ENCODE results near the gene CCDC187. TPM values are rescaled to one million over a fixed set of nuclear protein-coding genes. Genes with fewer than 3 reads are reported as not detected.

The CCDC187 gene
- total RNA-seq, 1 experiment from 2014 or later = not detected

DNA sequence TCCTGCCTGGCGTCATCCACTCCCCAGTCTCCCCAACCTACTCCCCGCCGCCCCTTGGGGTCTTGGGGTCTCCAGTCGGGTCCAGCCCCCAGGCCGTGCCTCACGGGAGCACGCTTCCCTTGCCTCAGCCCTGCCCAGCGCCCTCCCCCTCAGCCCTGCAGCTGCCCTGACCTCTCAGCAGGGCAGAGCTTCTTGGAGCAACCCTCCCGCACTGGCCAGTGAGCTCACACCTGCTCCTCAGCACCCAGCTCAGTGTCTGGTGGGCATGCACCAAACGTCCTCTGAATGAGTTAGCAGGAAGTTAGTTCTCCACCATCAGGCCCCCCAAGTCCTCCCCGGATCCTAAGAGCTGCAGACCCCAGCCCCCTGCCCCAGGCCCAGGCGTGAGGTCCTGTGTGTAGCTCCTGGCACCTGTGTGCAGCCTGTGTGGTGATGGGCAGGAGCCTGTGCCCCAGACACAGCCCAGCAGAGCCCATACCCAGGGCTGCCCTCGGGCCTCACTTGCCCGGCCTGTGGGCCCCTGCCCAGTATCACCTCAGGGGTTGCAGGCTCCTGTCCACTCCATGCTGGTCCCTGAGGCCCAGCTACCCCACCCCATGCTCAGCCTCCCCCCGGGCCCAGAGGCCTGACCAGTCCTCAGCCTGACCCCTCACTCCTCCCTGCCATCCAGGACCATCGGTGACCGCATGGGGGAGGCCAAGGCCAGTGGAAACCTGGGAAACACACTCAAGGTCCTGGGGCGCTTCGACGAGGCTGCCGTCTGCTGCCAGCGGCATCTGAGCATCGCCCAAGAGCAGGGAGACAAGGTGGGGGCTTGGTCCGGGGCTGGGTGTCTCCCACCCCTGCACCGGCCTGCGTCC lies 31.6 kb upstream of the CCDC187 start:
- H3K36me3 ChIP-seq = peaks cover 89% of the 10 kb centered on the region
- no peak overlapping the region; the same call in none of the 2 replicates for H3K27ac ChIP-seq
- H3K9me3 ChIP-seq (replicated peaks) = no peaks in the 10 kb centered on the region

DNA sequence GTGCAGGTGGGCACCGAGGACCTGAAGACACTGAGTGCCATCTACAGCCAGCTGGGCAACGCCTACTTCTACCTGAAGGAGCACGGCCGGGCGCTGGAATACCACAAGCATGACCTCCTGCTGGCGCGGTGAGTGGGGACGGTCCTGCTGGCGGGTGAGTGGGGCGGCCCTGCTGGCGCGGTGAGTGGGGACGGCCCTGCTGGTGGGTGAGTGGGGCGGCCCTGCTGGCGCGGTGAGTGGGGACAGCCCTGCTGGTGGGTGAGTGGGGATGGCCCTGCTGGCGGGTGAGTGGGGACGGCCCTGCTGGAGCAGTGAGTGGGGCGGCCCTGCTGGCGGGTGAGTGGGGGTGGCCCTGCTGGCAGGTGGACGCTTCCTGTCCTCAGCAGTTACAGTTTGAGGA lies 30.6 kb upstream of the CCDC187 start:
- Histone ChIP-seq H3K27me3 (replicated peaks) (no peaks in the 10 kb centered on the region), H3K27ac (no peak overlapping the region; the same call in 1 of the 2 replicates), H3K36me3 (peaks cover 86% of the 10 kb centered on the region), H3K4me1 (replicated peaks) (peaks cover 77% of the 10 kb centered on the region), H3K9me3 (replicated peaks) (no peaks in the 10 kb centered on the region), H3K4me3 (no peak overlapping the region)
- no peak for DNase-seq (ENCODE audit: low read depth in 1 of 2, low spot score in 2 of 2)

More for the DNA sequence above, 31.6 kb upstream of the CCDC187 start:
- H3K4me3 ChIP-seq = no peak overlapping the region
- H3K27me3 ChIP-seq (replicated peaks) = no peaks in the 10 kb centered on the region
- DNase-seq (ENCODE audit: low read depth in 1 of 2, low spot score in 2 of 2) = no peak
- peaks cover 69% of the 10 kb centered on the region for H3K4me1 ChIP-seq (replicated peaks)

DNA sequence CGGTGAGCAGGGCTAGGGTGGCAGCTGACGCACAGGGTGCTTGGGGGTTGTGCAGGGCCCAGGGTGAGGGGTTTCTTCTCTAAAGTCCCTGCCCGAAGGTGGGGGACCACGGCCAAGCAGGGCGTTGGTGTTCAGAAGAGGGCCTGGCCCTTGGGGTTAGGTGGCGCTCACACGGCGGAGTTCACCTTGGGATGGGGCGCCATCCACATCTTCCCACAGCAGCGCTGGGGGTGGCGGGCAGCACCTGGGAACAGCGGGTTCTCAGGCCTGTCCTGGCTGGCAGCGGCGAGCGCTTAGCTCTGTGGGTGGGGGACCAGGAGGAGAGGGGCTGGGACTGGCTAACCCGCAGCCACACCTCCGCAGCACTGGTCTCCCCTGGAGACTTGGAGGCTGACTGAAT lies 29.6 kb upstream of the CCDC187 start:
- no peak for DNase-seq (ENCODE audit: low read depth in 1 of 2, low spot score in 2 of 2)
- Histone ChIP-seq H3K27me3 (replicated peaks) (no peaks in the 10 kb centered on the region), H3K4me1 (replicated peaks) (peaks cover 79% of the 10 kb centered on the region), H3K27ac (no peak overlapping the region), H3K4me3 (no peak overlapping the region), H3K9me3 (replicated peaks) (no peaks in the 10 kb centered on the region), H3K36me3 (peaks cover 85% of the 10 kb centered on the region)

DNA sequence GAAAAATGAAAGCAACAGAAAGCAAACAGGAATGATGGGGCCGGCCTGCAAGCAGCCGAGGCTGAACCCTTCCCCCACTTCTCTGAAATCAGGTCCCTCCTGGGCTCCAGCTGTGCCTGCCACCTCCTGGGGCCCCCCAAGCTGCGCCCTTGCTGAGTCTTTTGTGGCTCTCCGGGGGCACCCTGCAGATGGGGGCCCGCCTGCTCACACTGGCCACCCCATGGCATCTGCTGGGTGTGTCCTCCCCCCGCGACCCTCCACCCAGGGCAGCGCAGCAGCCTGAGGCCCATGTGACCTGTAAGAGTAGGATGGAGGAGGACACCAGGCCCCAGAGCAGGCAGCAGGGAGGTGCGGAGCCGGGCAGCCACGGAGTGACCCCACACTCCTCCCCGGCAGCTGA lies 29.2 kb upstream of the CCDC187 start:
- Histone ChIP-seq H3K27ac (no peak overlapping the region), H3K4me3 (no peak overlapping the region), H3K4me1 (replicated peaks) (peaks cover 79% of the 10 kb centered on the region), H3K36me3 (peaks cover 85% of the 10 kb centered on the region), H3K9me3 (replicated peaks) (no peaks in the 10 kb centered on the region), H3K27me3 (replicated peaks) (no peaks in the 10 kb centered on the region)
- no peak for DNase-seq (ENCODE audit: low read depth in 1 of 2, low spot score in 2 of 2)

DNA sequence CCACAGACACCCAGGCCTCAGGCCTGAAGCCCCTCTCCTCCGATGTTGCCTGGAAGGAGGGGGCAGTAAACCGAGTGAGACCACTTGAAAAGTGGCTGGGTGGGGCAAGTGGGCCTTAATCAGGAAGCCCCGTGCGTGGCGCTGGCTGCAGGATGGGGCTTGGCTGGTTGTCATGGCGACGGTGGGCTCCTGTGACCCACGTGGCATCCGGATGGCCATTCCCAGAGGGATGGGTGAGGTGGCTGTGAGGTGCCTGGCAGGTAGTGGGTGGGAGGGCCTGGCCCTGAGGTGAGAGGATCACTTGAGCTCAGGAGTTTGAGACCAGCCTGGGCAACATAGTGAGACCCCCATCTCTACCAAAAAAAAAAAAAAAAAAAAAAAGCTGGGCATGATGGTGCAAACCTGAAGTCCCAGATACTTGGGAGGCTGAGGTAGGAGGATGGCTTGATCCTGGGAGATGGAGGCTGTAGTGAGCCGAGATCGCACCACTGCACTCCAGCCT lies 28.6 kb upstream of the CCDC187 start:
- Histone ChIP-seq H3K4me1 (replicated peaks) (peaks cover 75% of the 10 kb centered on the region), H3K36me3 (peaks cover 81% of the 10 kb centered on the region), H3K27ac (no peak overlapping the region), H3K4me3 (no peak overlapping the region), H3K27me3 (replicated peaks) (no peaks in the 10 kb centered on the region), H3K9me3 (replicated peaks) (no peaks in the 10 kb centered on the region)
- no peak for DNase-seq (ENCODE audit: low read depth in 1 of 2, low spot score in 2 of 2)

DNA sequence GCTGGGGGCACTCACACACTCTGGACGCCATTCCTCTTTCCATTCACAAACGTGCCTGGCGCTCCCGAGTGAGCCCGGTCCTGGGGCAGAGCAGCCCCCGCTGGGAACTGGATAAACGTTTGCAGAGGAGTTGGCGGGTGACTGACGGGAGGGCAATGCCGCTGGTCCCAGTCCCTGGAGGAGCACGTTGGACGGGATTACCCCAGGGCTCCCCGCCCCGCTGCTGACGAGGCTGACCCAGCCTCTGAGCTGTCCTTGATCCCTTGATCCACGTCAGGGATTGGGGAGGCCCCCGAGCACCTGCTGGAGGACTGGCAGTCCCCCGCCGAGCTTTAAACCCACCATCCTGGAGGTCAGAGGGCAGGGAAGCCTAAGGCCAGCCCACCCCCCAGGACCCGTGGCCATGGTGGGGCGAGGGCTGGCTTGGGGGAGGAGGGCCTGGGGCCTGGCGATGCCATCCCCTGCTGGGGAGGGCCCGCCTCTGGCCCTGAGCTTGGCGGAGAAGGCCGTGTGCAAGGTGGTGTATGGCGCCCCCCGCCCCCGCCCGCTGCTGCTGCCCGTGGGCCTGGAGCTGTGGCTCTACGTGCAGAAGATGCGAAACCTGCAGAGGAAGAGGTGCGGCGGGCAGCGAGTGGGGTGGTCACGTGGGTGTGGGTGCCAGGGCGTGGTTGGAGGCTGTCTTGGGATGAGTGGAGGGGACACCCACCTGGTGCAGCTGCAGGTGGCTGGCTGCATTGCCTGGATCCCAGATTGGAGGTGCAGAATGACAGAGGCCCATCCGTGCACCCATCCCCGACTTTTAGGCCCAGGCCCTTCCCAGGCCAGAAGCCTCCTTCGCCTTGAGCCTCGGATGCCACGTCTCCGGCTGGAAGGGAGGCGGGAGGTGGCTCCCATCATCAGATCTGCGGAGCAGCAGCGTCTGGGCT lies 27.9 kb upstream of the CCDC187 start:
- H3K9me3 ChIP-seq (replicated peaks) = no peaks in the 10 kb centered on the region
- peaks cover 74% of the 10 kb centered on the region for H3K36me3 ChIP-seq
- H3K4me1 ChIP-seq (replicated peaks) = peaks cover 71% of the 10 kb centered on the region
- no peaks in the 10 kb centered on the region for H3K27me3 ChIP-seq (replicated peaks)
- H3K4me3 ChIP-seq = no peak overlapping the region
- H3K27ac ChIP-seq = no peak overlapping the region
- DNase-seq (ENCODE audit: low read depth in 1 of 2, low spot score in 2 of 2) = no peak

DNA sequence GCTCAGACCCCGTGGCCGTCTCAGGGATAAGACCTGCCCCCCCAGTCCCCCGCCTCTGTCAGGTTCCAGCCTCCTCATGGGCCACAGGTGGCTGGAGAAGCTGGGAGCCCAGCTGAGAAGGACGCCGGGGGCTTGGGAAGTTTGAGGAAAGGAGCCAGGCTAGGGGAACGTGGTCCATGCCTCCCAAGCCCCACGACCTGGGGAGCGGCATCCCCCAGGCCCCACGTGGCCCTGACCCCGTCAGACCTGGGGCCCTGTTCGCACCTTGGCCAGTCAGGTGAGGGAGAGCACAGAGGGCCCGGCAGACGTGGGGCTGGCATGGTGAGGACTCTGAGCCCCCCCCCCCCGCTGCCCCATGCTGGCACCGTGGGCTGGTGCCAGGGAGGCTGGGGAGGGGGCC lies 27.1 kb upstream of the CCDC187 start:
- Histone ChIP-seq H3K4me1 (replicated peaks) (peaks cover 70% of the 10 kb centered on the region), H3K27ac (no peak overlapping the region), H3K9me3 (replicated peaks) (no peaks in the 10 kb centered on the region), H3K27me3 (replicated peaks) (no peaks in the 10 kb centered on the region), H3K4me3 (no peak overlapping the region), H3K36me3 (peaks cover 69% of the 10 kb centered on the region)
- DNase-seq (ENCODE audit: low read depth in 1 of 2, low spot score in 2 of 2) = no peak

DNA sequence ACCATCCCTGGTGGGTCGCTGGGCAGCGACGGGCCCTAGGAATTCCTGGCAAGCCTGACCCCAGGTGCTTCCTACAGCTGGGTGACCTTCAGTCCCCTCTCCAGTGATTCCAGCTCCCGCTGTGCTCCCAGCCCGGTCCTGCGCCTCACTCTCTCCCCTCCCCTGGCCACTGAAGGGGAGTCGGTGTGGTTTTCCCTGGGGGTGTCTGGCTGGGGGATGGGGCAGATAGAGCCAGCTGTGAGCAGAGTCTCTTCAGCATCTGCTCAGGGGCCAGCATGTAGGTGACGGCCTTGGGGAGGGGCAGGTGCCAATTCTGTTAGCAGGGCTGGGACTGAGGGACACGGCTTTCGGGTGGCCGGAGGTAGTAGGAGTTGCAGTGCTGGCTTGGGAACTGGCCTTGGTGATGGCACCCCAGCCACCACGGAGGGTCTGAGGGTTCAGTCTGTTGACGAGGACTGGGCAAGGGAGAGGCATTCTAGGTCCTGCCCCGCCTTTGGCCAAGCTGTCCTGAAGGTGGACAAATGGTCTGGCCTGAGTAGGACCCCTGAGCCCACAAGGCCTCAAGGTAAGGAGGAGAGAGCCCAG lies 26.6 kb upstream of the CCDC187 start:
- Histone ChIP-seq H3K27me3 (replicated peaks) (no peaks in the 10 kb centered on the region), H3K4me1 (replicated peaks) (peaks cover 70% of the 10 kb centered on the region), H3K36me3 (peaks cover 67% of the 10 kb centered on the region), H3K9me3 (replicated peaks) (no peaks in the 10 kb centered on the region), H3K27ac (no peak overlapping the region), H3K4me3 (peak overlapping the region; percentile 20; the same call in 1 of the 2 replicates)
- no peak for DNase-seq (ENCODE audit: low read depth in 1 of 2, low spot score in 2 of 2)

DNA sequence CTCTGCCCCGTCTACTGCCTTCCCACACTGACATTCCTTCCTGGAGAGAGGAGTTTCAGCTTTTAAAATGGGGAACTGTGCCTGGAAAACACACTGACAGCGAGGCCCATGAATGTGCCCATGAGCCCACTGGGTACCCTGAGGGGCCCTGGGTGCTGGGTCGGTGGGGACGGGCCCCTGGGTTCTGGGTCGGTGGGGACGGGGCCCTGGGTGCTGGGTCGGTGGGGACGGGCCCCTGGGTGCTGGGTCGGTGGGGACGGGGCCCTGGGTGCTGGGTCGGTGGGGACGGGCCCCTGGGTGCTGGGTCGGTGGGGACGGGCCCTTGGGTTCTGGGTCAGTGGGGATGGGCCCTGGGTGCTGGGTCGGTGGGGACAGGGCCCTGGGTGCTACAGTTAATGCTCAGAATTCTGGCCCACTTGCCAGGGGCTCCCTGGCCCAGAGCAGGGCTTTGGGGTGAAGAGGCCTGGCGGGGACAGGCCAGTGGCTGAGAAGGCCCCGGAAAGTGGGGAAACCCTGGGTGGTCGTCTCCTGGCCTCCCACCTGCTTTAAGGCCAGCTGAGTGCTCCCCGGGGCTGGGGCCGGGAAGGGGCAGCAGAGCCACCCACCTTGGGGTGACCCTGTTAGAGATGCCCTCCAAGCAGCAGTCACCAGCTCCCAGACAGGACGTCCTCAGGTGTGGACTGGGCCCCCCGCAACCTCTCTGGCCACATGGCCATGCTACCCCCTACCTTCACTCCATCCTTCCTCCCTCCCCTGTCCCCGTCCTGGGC lies 25.9 kb upstream of the CCDC187 start:
- Histone ChIP-seq H3K36me3 (peaks cover 60% of the 10 kb centered on the region), H3K4me1 (replicated peaks) (peaks cover 70% of the 10 kb centered on the region), H3K27ac (no peak overlapping the region), H3K27me3 (replicated peaks) (no peaks in the 10 kb centered on the region), H3K4me3 (peak overlapping the region; percentile 84), H3K9me3 (replicated peaks) (no peaks in the 10 kb centered on the region)
- DNase-seq (ENCODE audit: low read depth in 1 of 2, low spot score in 2 of 2) = no peak

DNA sequence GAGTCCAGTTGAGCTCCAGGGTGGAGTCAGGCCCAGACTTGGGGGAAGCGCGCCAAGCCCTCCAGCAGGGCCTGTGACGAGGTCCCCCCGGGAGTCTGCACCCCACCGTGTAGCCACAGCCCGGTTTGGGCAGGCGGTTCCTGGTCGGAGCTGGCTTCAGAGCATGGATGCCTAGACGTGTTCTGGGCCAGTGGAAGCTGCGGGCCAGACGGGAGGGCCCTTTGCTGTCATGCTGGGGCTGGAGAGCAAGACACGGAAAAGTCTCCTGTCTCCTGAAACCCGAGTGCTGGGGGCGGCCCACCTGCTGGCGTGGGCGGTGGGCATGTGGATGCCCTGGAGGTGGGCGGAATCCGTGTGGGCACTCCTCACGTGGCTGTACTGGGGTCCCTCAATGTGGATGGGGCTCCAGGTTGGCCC lies 25.3 kb upstream of the CCDC187 start:
- Histone ChIP-seq H3K36me3 (peaks cover 56% of the 10 kb centered on the region), H3K4me3 (peak overlapping the region; percentile 84), H3K27me3 (replicated peaks) (no peaks in the 10 kb centered on the region), H3K4me1 (replicated peaks) (peaks cover 70% of the 10 kb centered on the region), H3K9me3 (replicated peaks) (no peaks in the 10 kb centered on the region), H3K27ac (no peak overlapping the region)
- DNase-seq (ENCODE audit: low read depth in 1 of 2, low spot score in 2 of 2) = no peak

DNA sequence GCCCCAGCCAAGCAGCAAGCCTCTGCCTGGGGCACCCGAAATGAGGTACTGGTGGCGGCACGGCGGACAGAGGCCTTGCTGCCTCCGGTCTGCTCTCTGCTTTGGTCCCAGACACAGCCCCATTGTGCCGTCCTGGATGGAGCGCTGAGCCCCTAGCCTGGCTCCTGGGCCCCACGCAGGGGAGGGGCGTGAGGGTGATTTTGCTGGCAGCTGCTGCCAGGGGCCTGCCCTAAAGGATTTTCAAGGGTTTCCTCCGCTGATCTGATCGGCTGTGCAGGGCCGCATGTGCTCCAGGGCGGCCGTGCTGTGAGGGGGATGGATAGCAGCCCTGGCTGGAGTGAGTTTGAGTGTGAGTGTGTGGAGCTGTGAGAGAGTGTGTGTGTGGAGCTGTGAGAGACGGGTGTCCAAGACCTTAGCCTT lies 24.7 kb upstream of the CCDC187 start:
- H3K4me3 ChIP-seq = peak overlapping the region; percentile 84
- DNase-seq (ENCODE audit: low read depth in 1 of 2, low spot score in 2 of 2) = peak in 1 of 2 experiments; percentile 45

DNA sequence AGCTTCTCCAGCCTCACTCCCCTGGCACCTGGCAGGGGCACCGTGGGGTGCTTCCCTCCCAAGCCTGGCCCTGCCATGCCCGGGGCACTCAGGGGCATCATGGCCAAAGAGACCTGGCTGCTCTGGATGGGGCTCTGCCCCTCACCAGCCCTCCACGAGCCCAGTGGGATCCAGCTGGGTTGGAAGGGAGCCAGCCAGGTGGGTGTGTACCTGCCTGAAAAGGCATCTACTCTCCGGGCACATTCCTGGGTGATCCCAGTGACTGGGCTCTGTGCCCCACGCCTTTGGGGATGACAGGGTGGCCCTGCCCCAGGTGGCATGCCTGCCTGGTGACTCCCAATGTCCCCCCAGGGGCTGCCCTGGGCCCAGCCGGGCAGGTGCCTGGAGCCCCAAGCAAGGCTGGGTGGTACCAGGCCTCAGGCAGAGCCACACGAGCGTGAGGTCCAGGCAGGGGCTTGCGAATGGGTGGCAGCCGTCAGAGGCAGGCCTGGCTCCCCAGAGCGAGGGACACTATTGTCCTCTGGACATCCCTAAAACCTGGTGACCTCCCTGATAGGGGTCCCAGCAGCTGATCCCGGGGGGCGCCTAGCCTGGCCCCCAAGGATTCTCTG lies 24.2 kb upstream of the CCDC187 start:
- peak overlapping the region; percentile 84 for H3K4me3 ChIP-seq
- peak overlapping the region; percentile 36 for H3K27ac ChIP-seq
- H3K9me3 ChIP-seq (replicated peaks) = no peaks in the 10 kb centered on the region
- peaks cover 62% of the 10 kb centered on the region for H3K4me1 ChIP-seq (replicated peaks)
- no peaks in the 10 kb centered on the region for H3K27me3 ChIP-seq (replicated peaks)
- DNase-seq (ENCODE audit: low read depth in 1 of 2, low spot score in 2 of 2) = no peak
- H3K36me3 ChIP-seq = peaks cover 45% of the 10 kb centered on the region

More for the DNA sequence above, 24.7 kb upstream of the CCDC187 start:
- Histone ChIP-seq H3K36me3 (peaks cover 50% of the 10 kb centered on the region), H3K4me1 (replicated peaks) (peaks cover 67% of the 10 kb centered on the region), H3K9me3 (replicated peaks) (no peaks in the 10 kb centered on the region), H3K27me3 (replicated peaks) (no peaks in the 10 kb centered on the region), H3K27ac (peak overlapping the region; percentile 36)

Measured in SJSA1 (cell line).